Body of pancreas (tissue), 4 donors: ENCODE data around the gene ACOT6. TPM values are rescaled to one million over a fixed set of nuclear protein-coding genes. Genes with fewer than 3 reads are reported as not detected.
"Not testable (repeated sequence)": the region's sequence is repeated elsewhere in the genome, so short reads cannot be mapped to it uniquely, and the experiment has no call there.

Experiments used
- ATAC-seq: fragments of 150-250 bp; one replicate; pipeline ENCODE4 v1.9.1; 2016
- DNase-seq, 4 donors: peaks; one replicate each; pipeline ENCODE4 v3.0.0-alpha.2; 2019
- H3K27ac ChIP-seq, 4 donors: fragments of 200-600 bp; sonication (generic); 1 replicate in 3 of 4; 2 replicates in 1 of 4; pipeline versions ENCODE4 v1.5.1 to v1.6.1; 2016 to 2019; ENCODE audit warnings: mild to moderate bottlenecking in 1 of 4, mixed read lengths in 1 of 4, moderate library complexity in 1 of 4
- H3K27me3 ChIP-seq, 2 donors: fragments of 200-600 bp; sonication (generic); one replicate each; pipeline ENCODE4 v1.6.0; 2016; ENCODE audit warnings: mild to moderate bottlenecking in 1 of 2
- H3K36me3 ChIP-seq, 2 donors: fragments of 200-600 bp; sonication (generic); replicated peaks in 1 of 2; 2 replicates each; pipeline ENCODE4 v1.5.1; 2016; ENCODE audit warnings: low read depth in 2 of 2; ENCODE audit not compliant: insufficient read depth in 1 of 2
- H3K4me1 ChIP-seq: fragments of 200-600 bp; sonication (generic); one replicate; pipeline ENCODE4 v1.6.0; 2016
- H3K4me3 ChIP-seq, 2 donors: fragments of 200-600 bp; sonication (generic); 1 replicate in 1 of 2; 2 replicates in 1 of 2; pipeline ENCODE4 v1.5.1; 2016 to 2019
- H3K9me3 ChIP-seq, 3 donors: fragments of 200-600 bp; sonication (generic); 1 replicate in 2 of 3; 2 replicates in 1 of 3; pipeline ENCODE4 v1.5.1; 2016
- CTCF ChIP-seq, 7 experiments: fragments of 450-650 bp in 4 of 7; fragments of 200-600 bp in 3 of 7; sonication (generic) in 3 of 7; IDR thresholded peaks; one replicate each; pipeline ENCODE4 v1.5.1; 2016 to 2019; ENCODE audit warnings: antibody characterized with exemption in 7 of 7
- POLR2A ChIP-seq, 3 donors: fragments of 450-650 bp; IDR thresholded peaks; one replicate each; pipeline ENCODE4 v1.6.1; 2016; ENCODE audit warnings: antibody characterized with exemption in 3 of 3, mild to moderate bottlenecking in 2 of 3
- WGBS, 2 donors: methylation state at CpG; one replicate each; pipeline ENCODE4 v1.1.5; 2017; 5-methylcytosine and 5-hydroxymethylcytosine counted together
- intact Hi-C: fragments of 100-400 bp; cut with DNase I; formaldehyde crosslinking; loops from one replicate; pipeline ENCODE4 v1.15.1; 2023
- total RNA-seq, 2 donors: library from RNA; depleted of rRNA; stranded (reverse); fragments of >200 nt; gene quantifications; one replicate each; pipeline ENCODE4 v1.1.0, GENCODE V29; 2016

The ACOT6 gene
- total RNA-seq = not detected

GRCh38 chr14:73612339-73613045, at the start of gene ACOT6:
Gene ACOT6, plus strand, starts transcription at chr14:73612517. Its CDS starts 55 bp downstream, at chr14:73612572.
- Histone ChIP-seq H3K27me3 (no peaks in the 10 kb centered on the region), H3K9me3 (no peaks in the 10 kb centered on the region), H3K4me3 (peak within 1 kb of the TSS; percentile 43 to 64), H3K36me3 (no peaks in the 10 kb centered on the region), H3K4me1 (peaks cover 8% of the 10 kb centered on the region), H3K27ac (peak within 1 kb of the TSS; percentile 55 to 82 (median 76))
- DNase-seq = peak; percentile 74 to 79 (median 76)
- TF ChIP-seq POLR2A (IDR thresholded peaks at IDR 0.05) (peak; percentile 26 to 58 (median 50)), CTCF (IDR thresholded peaks at IDR 0.05) (no peak)
- intact Hi-C loops = no loop called here
- ATAC-seq = peak; percentile 92
- 0 to 3% methylated on average over 12 to 73 of the region's 84 CpGs for WGBS, 2 donors

GRCh38 chr14:73562696-73563095, 49.6 kb upstream of the ACOT6 start:
- 76 to 78% methylated on average over 5 to 6 of the region's 6 CpGs for WGBS, 2 donors

GRCh38 chr14:73566431-73566830, 45.9 kb upstream of the ACOT6 start:
- H3K27ac ChIP-seq = not testable (repeated sequence)
- intact Hi-C loops = loop anchor here (10.0 kb wide), 1 partner anchor 52 kb away; no protein-coding TSS in a partner anchor

More at GRCh38 chr14:73562696-73563095, 49.6 kb upstream of the ACOT6 start:
- DNase-seq, H3K36me3 ChIP-seq, H3K4me3 ChIP-seq, H3K27ac ChIP-seq, H3K9me3 ChIP-seq, ATAC-seq, H3K27me3 ChIP-seq: not testable (repeated sequence)
- intact Hi-C loops = loop anchor here (10.0 kb wide), 1 partner anchor 48 kb away; no protein-coding TSS in a partner anchor
- H3K4me1 ChIP-seq = peaks cover 16% of the 10 kb centered on the region

GRCh38 chr14:73566935-73567334, 45.4 kb upstream of the ACOT6 start:
- H3K4me1 ChIP-seq = peaks cover 39% of the 10 kb centered on the region
- H3K36me3 ChIP-seq, ATAC-seq, H3K27me3 ChIP-seq, H3K27ac ChIP-seq, DNase-seq, H3K9me3 ChIP-seq, H3K4me3 ChIP-seq: not testable (repeated sequence)
- intact Hi-C loops = loop anchor here (10.0 kb wide), 1 partner anchor 52 kb away; no protein-coding TSS in a partner anchor
- WGBS, 2 donors = 85 to 96% methylated on average over 4 to 6 of the region's 6 CpGs

More at GRCh38 chr14:73566431-73566830, 45.9 kb upstream of the ACOT6 start:
- H3K4me3 ChIP-seq, H3K36me3 ChIP-seq, ATAC-seq, DNase-seq, H3K9me3 ChIP-seq, H3K27me3 ChIP-seq: not testable (repeated sequence)
- peaks cover 39% of the 10 kb centered on the region for H3K4me1 ChIP-seq
- 98% methylated on average over 8 of the region's 18 CpGs; no CpG with 5 or more reads in 1 of the 2 donors for WGBS, 2 donors

GRCh38 chr14:73567358-73567757, 45.0 kb upstream of the ACOT6 start:
- ATAC-seq = no peak

More at GRCh38 chr14:73567358-73567757, 45.0 kb upstream of the ACOT6 start:
- no peak for DNase-seq
- peaks cover 39% of the 10 kb centered on the region for H3K4me1 ChIP-seq
- no peak overlapping the region for H3K27ac ChIP-seq
- no peaks in the 10 kb centered on the region for H3K36me3 ChIP-seq
- 87 to 97% methylated on average over 6 to 7 of the region's 7 CpGs for WGBS, 2 donors
- H3K27me3 ChIP-seq = no peaks in the 10 kb centered on the region
- no peak overlapping the region for H3K4me3 ChIP-seq
- TF ChIP-seq CTCF (IDR thresholded peaks at IDR 0.05) = no peak
- no peak for TF ChIP-seq POLR2A (IDR thresholded peaks at IDR 0.05)
- peaks cover 0 to 1% (median 0%) of the 10 kb centered on the region in 3 donors for H3K9me3 ChIP-seq
- intact Hi-C loops = loop anchor here (10.0 kb wide), 1 partner anchor 53 kb away; no protein-coding TSS in a partner anchor
